Neuronal stem cell (in vitro differentiated cells): Measurements from ENCODE around the gene QPRT.

Source experiments
- DNase-seq: peaks from one replicate; pipeline ENCODE4 v3.0.0-alpha.2; 2013; ENCODE audit warnings: low spot score
- H2AFZ ChIP-seq: one replicate; pipeline ENCODE4 v1.6.1; 2013; ENCODE audit warnings: mild to moderate bottlenecking, low read length, inconsistent platforms
- H2AK5ac ChIP-seq: 2 replicates; pipeline ENCODE4 v1.6.1; 2013; ENCODE audit warnings: low read depth, mild to moderate bottlenecking, inconsistent platforms, low read length, moderate library complexity, mixed read lengths
- H2BK120ac ChIP-seq: 2 replicates; pipeline ENCODE4 v1.6.1; 2013; ENCODE audit warnings: low read depth, mild to moderate bottlenecking, inconsistent platforms, low read length, moderate library complexity, mixed read lengths
- H2BK12ac ChIP-seq: one replicate; pipeline ENCODE4 v1.6.1; 2013; ENCODE audit warnings: low read length, inconsistent platforms
- H2BK15ac ChIP-seq: 2 replicates; pipeline ENCODE4 v1.6.1; 2013; ENCODE audit warnings: mild to moderate bottlenecking, low read length, inconsistent platforms, mixed read lengths
- H2BK5ac ChIP-seq: one replicate; pipeline ENCODE4 v1.6.1; 2013; ENCODE audit warnings: inconsistent platforms, mild to moderate bottlenecking, low read length, moderate library complexity
- H3K14ac ChIP-seq: one replicate; pipeline ENCODE4 v1.6.1; 2013; ENCODE audit warnings: low read length, inconsistent platforms
- H3K18ac ChIP-seq: 2 replicates; pipeline ENCODE4 v1.6.1; 2013; ENCODE audit warnings: low read length, inconsistent platforms
- H3K23ac ChIP-seq: 2 replicates; pipeline ENCODE4 v1.6.1; 2013; ENCODE audit warnings: low read depth, mild to moderate bottlenecking, mixed read lengths, low read length, inconsistent platforms; ENCODE audit not compliant: poor library complexity
- H3K27ac ChIP-seq: replicated peaks from 3 replicates; pipeline ENCODE4 v1.5.1; 2013; ENCODE audit warnings: low read length, inconsistent platforms
- H3K27me3 ChIP-seq, 3 experiments: 2 replicates each; pipeline ENCODE4 v1.6.1; 2013; ENCODE audit warnings: low read length in 3 of 3, mild to moderate bottlenecking in 2 of 3, inconsistent platforms in 1 of 3, low read depth in 1 of 3, mixed read lengths in 1 of 3, moderate library complexity in 1 of 3; ENCODE audit not compliant: control insufficient read depth in 3 of 3, insufficient read depth in 3 of 3
- H3K36me3 ChIP-seq, 2 donors: replicated peaks in 1 of 2; 2 replicates each; pipeline ENCODE4 v1.6.1; 2013; ENCODE audit warnings: low read length in 2 of 2; ENCODE audit not compliant: control insufficient read depth in 2 of 2, insufficient read depth in 2 of 2
- H3K4ac ChIP-seq: 2 replicates; pipeline ENCODE4 v1.6.1; 2013; ENCODE audit warnings: inconsistent platforms, mild to moderate bottlenecking, low read length, moderate library complexity
- H3K4me1 ChIP-seq, 2 donors: 1 replicate in 1 of 2; 2 replicates in 1 of 2; pipeline ENCODE4 v1.6.1; 2013; ENCODE audit warnings: low read length in 2 of 2, low read depth in 1 of 2; ENCODE audit not compliant: control insufficient read depth in 2 of 2, insufficient read depth in 1 of 2
- H3K4me2 ChIP-seq: one replicate; pipeline ENCODE4 v1.6.1; 2013; ENCODE audit warnings: mild to moderate bottlenecking, low read length, inconsistent platforms; ENCODE audit not compliant: insufficient read depth, poor library complexity, severe bottlenecking
- H3K4me3 ChIP-seq, 2 donors: 2 replicates each; pipeline ENCODE4 v1.5.1; 2013; ENCODE audit warnings: low read length in 2 of 2, mild to moderate bottlenecking in 2 of 2, inconsistent platforms in 1 of 2, moderate library complexity in 1 of 2
- H3K79me1 ChIP-seq: one replicate; pipeline ENCODE4 v1.6.1; 2013; ENCODE audit warnings: low read depth, mild to moderate bottlenecking, inconsistent platforms, low read length, moderate library complexity
- H3K9ac ChIP-seq: one replicate; pipeline ENCODE4 v1.6.1; 2013; ENCODE audit warnings: mild to moderate bottlenecking, low read depth, low read length, inconsistent platforms; ENCODE audit not compliant: poor library complexity
- H3K9me3 ChIP-seq, 2 donors: replicated peaks in 1 of 2; 2 replicates each; pipeline versions ENCODE3 to v1.6.1; 2013; ENCODE audit warnings: low read length in 2 of 2, mild to moderate bottlenecking in 2 of 2, inconsistent platforms in 1 of 2, low read depth in 1 of 2, mixed read lengths in 1 of 2, moderate library complexity in 1 of 2; ENCODE audit not compliant: control insufficient read depth in 2 of 2, insufficient read depth in 1 of 2
- H4K8ac ChIP-seq: one replicate; pipeline ENCODE4 v1.6.1; 2013; ENCODE audit warnings: low read depth, mild to moderate bottlenecking, inconsistent platforms, low read length, moderate library complexity
- H4K91ac ChIP-seq: one replicate; pipeline ENCODE4 v1.6.1; 2013; ENCODE audit warnings: low read length, low read depth, mild to moderate bottlenecking, inconsistent platforms; ENCODE audit not compliant: poor library complexity
- WGBS, 2 donors: extraction: QIAGEN DNeasy Blood & Tissue Kit; methylation state at CpG; one replicate each; pipeline ENCODE4 v1.1.7; 2013; ENCODE audit warnings: missing lambda C conversion rate in 2 of 2, mixed read lengths in 1 of 2; ENCODE audit not compliant: insufficient read length in 2 of 2, insufficient replicate concordance in 1 of 2; ENCODE audit errors: extremely low coverage in 2 of 2; 5-methylcytosine and 5-hydroxymethylcytosine counted together

The QPRT gene

DNA sequence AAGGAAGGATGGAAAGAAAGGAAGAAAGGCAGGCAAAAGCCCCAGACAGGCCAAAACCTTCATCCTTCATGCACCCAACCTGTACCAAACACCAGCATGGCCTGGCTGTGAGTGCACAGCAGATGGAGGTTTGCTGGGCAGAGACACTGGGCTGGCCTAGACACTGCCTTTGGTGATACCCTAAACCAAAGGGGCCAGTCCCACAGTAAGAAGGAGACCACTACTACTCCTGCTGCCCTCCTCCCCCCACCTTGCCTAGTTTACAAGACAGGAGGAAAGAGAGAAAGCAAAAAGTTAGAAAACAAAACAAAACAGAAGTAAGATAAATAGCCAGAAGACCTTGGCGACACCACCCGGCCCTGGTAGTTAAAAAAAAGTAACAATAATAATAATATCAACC lies 19.1 kb downstream of the QPRT start:
- Histone ChIP-seq H2BK120ac (no peak overlapping the region), H3K9me3 (peaks cover 9 to 12% of the 10 kb centered on the region in 2 donors), H3K36me3 (peaks cover 14 to 25% of the 10 kb centered on the region in 2 donors), H3K4me1 (peaks cover 0 to 2% of the 10 kb centered on the region in 2 donors), H2AK5ac (no peak overlapping the region), H3K27ac (no peak overlapping the region), H3K9ac (no peak overlapping the region), H2AFZ (no peak overlapping the region), H3K23ac (no peak overlapping the region), H3K18ac (peak overlapping the region; percentile 28), H3K4me2 (no peak overlapping the region), H3K27me3 (no peaks in the 10 kb centered on the region), H3K4ac (no peak overlapping the region), H3K14ac (no peak overlapping the region), H3K79me1 (peaks cover 13% of the 10 kb centered on the region), H2BK5ac (no peak overlapping the region), H2BK12ac (no peak overlapping the region), H2BK15ac (no peak overlapping the region), H4K8ac (peak overlapping the region; percentile 92), H3K4me3 (no peak overlapping the region), H4K91ac (no peak overlapping the region)
- DNase-seq, result no peak
- WGBS, 2 donors, result no CpG with 5 or more reads among the region's 2 CpGs

DNA sequence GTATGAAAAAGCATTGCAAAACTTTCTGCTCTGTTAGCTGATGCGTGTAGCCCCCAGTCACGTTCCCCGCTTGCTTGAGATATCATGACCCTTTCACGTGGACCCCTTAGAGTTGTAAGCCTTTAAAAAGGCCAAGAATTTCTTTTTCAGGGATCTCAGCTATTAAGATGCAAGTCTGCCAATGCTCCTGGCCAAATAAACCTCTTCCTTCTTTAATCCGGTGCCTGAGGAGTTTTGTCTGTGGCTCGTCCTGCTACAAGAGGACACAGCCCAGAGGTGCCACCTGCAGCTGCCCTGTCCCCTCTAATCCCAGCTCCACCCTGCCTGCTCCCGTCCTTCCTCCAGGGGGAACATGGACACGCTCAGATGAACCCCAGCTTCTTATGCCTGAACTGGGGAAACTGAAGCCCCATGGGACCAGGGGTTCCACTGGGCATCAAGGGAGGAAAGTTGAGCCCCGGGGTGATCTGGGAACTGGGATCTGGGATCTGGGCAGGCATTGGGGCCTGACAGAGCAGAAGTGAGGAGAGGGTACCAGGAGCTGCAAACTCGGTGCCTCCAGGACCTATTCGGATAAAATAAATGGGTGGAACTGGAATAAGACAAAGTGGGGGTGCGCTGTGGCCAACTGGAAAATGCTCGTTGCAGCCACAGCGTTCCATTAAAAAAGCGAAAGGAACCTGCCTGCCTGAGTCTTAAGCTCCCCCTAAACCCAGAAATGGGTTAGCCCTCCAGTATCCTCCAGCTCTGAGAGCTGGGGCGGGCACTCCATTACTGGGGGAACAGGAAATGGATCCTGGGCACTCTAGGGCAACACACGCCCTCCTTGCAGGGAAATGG lies 19.7 kb downstream of the QPRT start:
- Histone ChIP-seq H3K27me3 (no peaks in the 10 kb centered on the region), H3K9ac (no peak overlapping the region), H2BK15ac (no peak overlapping the region), H3K4me3 (no peak overlapping the region), H3K4me1 (peaks cover 0 to 2% of the 10 kb centered on the region in 2 donors), H3K27ac (no peak overlapping the region), H3K4ac (no peak overlapping the region), H3K23ac (no peak overlapping the region), H4K91ac (no peak overlapping the region), H4K8ac (no peak overlapping the region), H2AK5ac (no peak overlapping the region), H3K36me3 (peaks cover 14 to 25% of the 10 kb centered on the region in 2 donors), H3K14ac (no peak overlapping the region), H2BK120ac (no peak overlapping the region), H3K4me2 (no peak overlapping the region), H3K9me3 (peaks cover 9 to 12% of the 10 kb centered on the region in 2 donors), H2AFZ (no peak overlapping the region), H2BK5ac (no peak overlapping the region), H3K18ac (no peak overlapping the region), H2BK12ac (no peak overlapping the region), H3K79me1 (peaks cover 13% of the 10 kb centered on the region)
- WGBS, 2 donors, result no CpG with 5 or more reads among the region's 17 CpGs
- no peak for DNase-seq

DNA sequence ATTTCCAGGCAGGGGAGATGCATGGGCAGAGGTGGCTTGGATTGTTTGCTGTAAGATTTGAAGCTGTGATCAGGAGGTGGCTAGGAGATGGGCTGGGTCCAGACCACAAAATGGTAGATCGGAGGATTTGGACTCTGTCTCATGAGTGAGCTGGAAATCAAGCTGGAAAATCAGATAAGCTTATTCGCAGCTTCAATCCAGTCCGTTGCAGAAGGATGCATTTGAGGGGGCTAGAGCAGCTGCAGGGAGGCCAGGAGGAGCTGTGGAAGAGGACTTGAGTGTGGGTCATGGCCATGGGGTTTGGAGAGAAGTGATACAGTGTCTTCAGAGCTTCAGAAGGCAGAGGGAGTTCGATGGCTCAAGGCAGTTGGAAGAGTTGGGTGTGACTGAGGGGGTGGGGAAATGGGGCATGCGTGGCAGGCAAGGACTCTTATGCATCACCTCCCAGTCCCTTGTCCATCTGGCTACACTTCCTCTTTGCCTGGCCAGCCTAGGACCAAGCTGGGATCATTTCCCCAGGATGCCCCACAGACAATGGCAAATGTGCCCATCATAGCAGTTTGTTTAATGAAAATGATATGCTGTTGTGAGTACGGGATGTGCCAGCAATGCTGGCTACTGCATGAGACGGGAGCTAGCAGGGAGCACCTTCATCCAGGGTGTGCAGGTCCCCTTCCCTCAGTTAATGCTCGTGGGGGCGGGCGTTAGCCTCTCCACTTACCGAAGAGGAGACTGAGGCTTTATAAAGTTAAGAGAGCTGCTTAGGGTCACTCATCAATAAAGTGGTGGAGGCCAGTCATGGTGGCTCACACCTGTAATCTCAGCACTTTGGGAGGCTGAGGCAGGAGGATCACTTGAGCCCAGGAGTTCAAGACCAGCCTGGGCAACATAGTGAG lies 20.6 kb downstream of the QPRT start:
- no peak overlapping the region for H3K14ac ChIP-seq
- no peak overlapping the region for H3K4me2 ChIP-seq
- peaks cover 13 to 23% of the 10 kb centered on the region in 2 donors for H3K36me3 ChIP-seq
- no peak overlapping the region for H3K4me3 ChIP-seq
- no peak for DNase-seq
- H2BK120ac ChIP-seq, result no peak overlapping the region
- no peak overlapping the region for H3K18ac ChIP-seq
- no peak overlapping the region for H3K27ac ChIP-seq
- no peak overlapping the region for H2AFZ ChIP-seq
- H2BK12ac ChIP-seq, result no peak overlapping the region
- WGBS, 2 donors, result no CpG with 5 or more reads among the region's 11 CpGs
- H2BK15ac ChIP-seq, result no peak overlapping the region
- no peak overlapping the region for H2AK5ac ChIP-seq
- peaks cover 0 to 2% of the 10 kb centered on the region in 2 donors for H3K4me1 ChIP-seq
- no peak overlapping the region for H3K4ac ChIP-seq
- H4K91ac ChIP-seq, result no peak overlapping the region
- no peak overlapping the region for H3K9ac ChIP-seq
- H4K8ac ChIP-seq, result no peak overlapping the region
- H3K79me1 ChIP-seq, result peaks cover 11% of the 10 kb centered on the region
- peaks cover 9 to 12% of the 10 kb centered on the region in 2 donors for H3K9me3 ChIP-seq
- H3K23ac ChIP-seq, result no peak overlapping the region
- no peak overlapping the region for H2BK5ac ChIP-seq
- H3K27me3 ChIP-seq, result no peaks in the 10 kb centered on the region
